IPS-18c (cell line): ENCODE results near the gene GPR3.
"Not testable (repeated sequence)": the region's sequence is repeated elsewhere in the genome, so short reads cannot be mapped to it uniquely, and the experiment has no call there.

Experiments used
- H3K4me3 ChIP-seq: 2 replicates; pipeline ENCODE4 v1.7.0; 2013; ENCODE audit warnings: low read depth, mild to moderate bottlenecking, low read length, moderate library complexity; ENCODE audit not compliant: insufficient read depth
- H3K9me3 ChIP-seq: one replicate; pipeline ENCODE4 v1.6.1; 2013; ENCODE audit warnings: mild to moderate bottlenecking, low read length, moderate library complexity; ENCODE audit not compliant: control insufficient read depth, insufficient read depth

Gene GPR3

GRCh38 chr1:27429029-27429425 lies 36.6 kb downstream of the GPR3 start:
- H3K9me3 ChIP-seq, result no peaks in the 10 kb centered on the region
- H3K4me3 ChIP-seq, result no peak overlapping the region

GRCh38 chr1:27430903-27431600 lies 38.6 kb downstream of the GPR3 start:
- no peak overlapping the region for H3K4me3 ChIP-seq
- no peaks in the 10 kb centered on the region for H3K9me3 ChIP-seq

- Histone ChIP-seq H3K4me3 (no peak overlapping the region), H3K9me3 (no peaks in the 10 kb centered on the region)
Measured at GRCh38 chr1:27431601-27431940, 39.1 kb downstream of the GPR3 start.

GRCh38 chr1:27432725-27433124 lies 40.3 kb downstream of the GPR3 start:
- not testable (repeated sequence) for H3K9me3 ChIP-seq

GRCh38 chr1:27433706-27434105 lies 41.3 kb downstream of the GPR3 start:
- no peaks in the 10 kb centered on the region for H3K9me3 ChIP-seq
- no peak overlapping the region for H3K4me3 ChIP-seq

More at GRCh38 chr1:27432725-27433124, 40.3 kb downstream of the GPR3 start:
- not testable (repeated sequence) for H3K4me3 ChIP-seq

GRCh38 chr1:27435566-27436203 lies 43.3 kb downstream of the GPR3 start:
- H3K4me3 ChIP-seq, result no peak overlapping the region
- H3K9me3 ChIP-seq, result no peaks in the 10 kb centered on the region

GRCh38 chr1:27436204-27437159 lies 44.1 kb downstream of the GPR3 start:
- Histone ChIP-seq H3K4me3 (no peak overlapping the region), H3K9me3 (no peaks in the 10 kb centered on the region)

- no peak overlapping the region for H3K4me3 ChIP-seq
- no peaks in the 10 kb centered on the region for H3K9me3 ChIP-seq
Measured at GRCh38 chr1:27438621-27439061, 46.2 kb downstream of the GPR3 start.

DNA sequence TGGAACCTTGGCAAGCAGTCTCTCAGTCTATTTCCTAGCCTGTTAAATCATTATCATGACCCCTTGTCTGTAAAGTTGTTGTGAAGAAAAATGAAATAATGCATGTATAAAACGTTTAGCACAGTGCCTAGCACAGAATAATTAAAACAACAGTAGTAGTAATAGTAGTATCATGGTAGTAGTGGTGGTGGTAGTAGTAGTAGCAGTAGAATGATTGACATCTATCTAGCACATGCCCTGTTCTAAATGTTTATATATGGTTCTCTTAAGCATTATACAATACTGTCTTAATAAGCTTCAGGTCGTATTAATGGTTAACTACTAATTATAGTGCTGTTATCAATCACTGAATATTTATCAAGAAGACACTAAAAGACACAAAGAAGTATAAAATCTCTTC lies 46.7 kb downstream of the GPR3 start:
- Histone ChIP-seq H3K4me3 (no peak overlapping the region), H3K9me3 (no peaks in the 10 kb centered on the region)

GRCh38 chr1:27444632-27445031 lies 52.2 kb downstream of the GPR3 start:
- H3K4me3 ChIP-seq, result no peak overlapping the region

More at GRCh38 chr1:27444632-27445031, 52.2 kb downstream of the GPR3 start:
- H3K9me3 ChIP-seq, result no peaks in the 10 kb centered on the region
